ENCODE measurements around the gene CELA3B.
"Not testable (repeated sequence)": the region's sequence is repeated elsewhere in the genome, so short reads cannot be mapped to it uniquely, and the experiment has no call there.

The CELA3B gene

GRCh38 chr1:21980515-21981220, 3.8 kb downstream of the CELA3B start:
- not testable (repeated sequence) for DNase-seq

GRCh38 chr1:21981253-21981652, 4.4 kb downstream of the CELA3B start:
- DNase-seq, result not testable (repeated sequence)

- DNase-seq, result not testable (repeated sequence)
These were observed 5.3 kb downstream of the CELA3B start for GRCh38 chr1:21982122-21982521.

GRCh38 chr1:21983539-21983938, 6.7 kb downstream of the CELA3B start:
- not testable (repeated sequence) for DNase-seq

GRCh38 chr1:21985893-21986292, 9.1 kb downstream of the CELA3B start:
- DNase-seq, result not testable (repeated sequence)

- DNase-seq, result not testable (repeated sequence)
These were observed 9.6 kb downstream of the CELA3B start for GRCh38 chr1:21986386-21986785.

- not testable (repeated sequence) for DNase-seq
These were observed 13.0 kb downstream of the CELA3B start for GRCh38 chr1:21989672-21990393.

- DNase-seq, result not testable (repeated sequence)
These were observed 15.4 kb downstream of the CELA3B start for GRCh38 chr1:21992186-21992585.

GRCh38 chr1:21994716-21995115, 17.9 kb downstream of the CELA3B start:
- DNase-seq, result not testable (repeated sequence)

- not testable (repeated sequence) for DNase-seq
These were observed 19.8 kb downstream of the CELA3B start for GRCh38 chr1:21996663-21996970.

GRCh38 chr1:21997891-21998623, 21.2 kb downstream of the CELA3B start:
- DNase-seq, result not testable (repeated sequence)

GRCh38 chr1:21998624-21999294, 21.9 kb downstream of the CELA3B start:
- DNase-seq, result not testable (repeated sequence)

- DNase-seq, result not testable (repeated sequence)
These were observed 22.8 kb downstream of the CELA3B start for GRCh38 chr1:21999645-22000044.

- no peak for DNase-seq
These were observed 24.6 kb downstream of the CELA3B start, which contains the start of gene CELA3A for GRCh38 chr1:22001409-22001808. Gene CELA3A (plus strand): TSS chr1:22001657. CDS start chr1:22001675, 18 bp downstream.

- not testable (repeated sequence) for DNase-seq
These were observed 25.6 kb downstream of the CELA3B start for GRCh38 chr1:22002461-22002860.

GRCh38 chr1:22002875-22003274, 26.1 kb downstream of the CELA3B start:
- DNase-seq, result not testable (repeated sequence)

GRCh38 chr1:22003959-22004358, 27.1 kb downstream of the CELA3B start:
- not testable (repeated sequence) for DNase-seq

GRCh38 chr1:22005261-22006149, 28.7 kb downstream of the CELA3B start:
- DNase-seq, result not testable (repeated sequence)

GRCh38 chr1:22006736-22007135, 29.9 kb downstream of the CELA3B start:
- not testable (repeated sequence) for DNase-seq

GRCh38 chr1:22007262-22007661, 30.4 kb downstream of the CELA3B start:
- not testable (repeated sequence) for DNase-seq

- DNase-seq, result not testable (repeated sequence)
These were observed 32.7 kb downstream of the CELA3B start for GRCh38 chr1:22009566-22009965.

GRCh38 chr1:22012752-22013151, 35.9 kb downstream of the CELA3B start:
- not testable (repeated sequence) for DNase-seq

All from CD4-positive, alpha-beta T cell treated with Interferon gamma for 1 hour (primary cell).